Peyer's patch (tissue), 4 donors: Measurements from ENCODE around the gene STARD6. TPM values are rescaled to one million over a fixed set of nuclear protein-coding genes. Genes with fewer than 3 reads are reported as not detected.
A peak's percentile ranks its signal among the peaks of the same experiment; 100 is the strongest.

Experiments used
- DNase-seq, 3 donors: peaks; one replicate each; pipeline ENCODE4 v3.0.0-alpha.2; 2017 to 2019
- H3K27ac ChIP-seq, 4 donors: fragments of 200-600 bp; sonication (generic); one replicate each; pipeline ENCODE4 v1.5.1; 2016 to 2019
- H3K27me3 ChIP-seq, 2 donors: fragments of 200-600 bp; sonication (generic); one replicate each; pipeline ENCODE4 v1.5.1; 2019
- H3K36me3 ChIP-seq, 3 donors: fragments of 200-600 bp; sonication (generic); one replicate each; pipeline ENCODE4 v1.5.1; 2016 to 2019
- H3K4me1 ChIP-seq, 4 donors: fragments of 200-600 bp; sonication (generic); one replicate each; pipeline ENCODE4 v1.5.1; 2016 to 2019
- H3K4me3 ChIP-seq, 4 donors: fragments of 200-600 bp; sonication (generic); 1 replicate in 3 of 4; 2 replicates in 1 of 4; pipeline ENCODE4 v1.5.1; 2016 to 2019; ENCODE audit warnings: mild to moderate bottlenecking in 1 of 4
- H3K9me3 ChIP-seq, 4 donors: fragments of 200-600 bp; sonication (generic); one replicate each; pipeline ENCODE4 v1.5.1; 2016 to 2019; ENCODE audit warnings: mild to moderate bottlenecking in 1 of 4
- POLR2A ChIP-seq, 2 donors: fragments of 450-650 bp; IDR thresholded peaks; one replicate each; pipeline ENCODE4 v1.5.1; 2017; ENCODE audit warnings: antibody characterized with exemption in 2 of 2, mild to moderate bottlenecking in 2 of 2, moderate library complexity in 2 of 2
- total RNA-seq, 4 donors: library from RNA; depleted of rRNA; stranded (reverse); fragments of >200 nt; gene quantifications; one replicate each; pipeline ENCODE4 v1.1.0, GENCODE V29; 2016
- TF ChIP-seq, protein P1 (sequence below), 6 experiments: fragments of 450-650 bp in 4 of 6; fragments of 200-600 bp in 2 of 6; sonication (generic) in 1 of 6; IDR thresholded peaks; one replicate each; pipeline ENCODE4 v1.5.1; 2017 to 2019; ENCODE audit warnings: antibody characterized with exemption in 6 of 6, mild to moderate bottlenecking in 3 of 6, moderate library complexity in 1 of 6

The STARD6 gene
- total RNA-seq, 4 donors from 2014 or later: not detected

DNA sequence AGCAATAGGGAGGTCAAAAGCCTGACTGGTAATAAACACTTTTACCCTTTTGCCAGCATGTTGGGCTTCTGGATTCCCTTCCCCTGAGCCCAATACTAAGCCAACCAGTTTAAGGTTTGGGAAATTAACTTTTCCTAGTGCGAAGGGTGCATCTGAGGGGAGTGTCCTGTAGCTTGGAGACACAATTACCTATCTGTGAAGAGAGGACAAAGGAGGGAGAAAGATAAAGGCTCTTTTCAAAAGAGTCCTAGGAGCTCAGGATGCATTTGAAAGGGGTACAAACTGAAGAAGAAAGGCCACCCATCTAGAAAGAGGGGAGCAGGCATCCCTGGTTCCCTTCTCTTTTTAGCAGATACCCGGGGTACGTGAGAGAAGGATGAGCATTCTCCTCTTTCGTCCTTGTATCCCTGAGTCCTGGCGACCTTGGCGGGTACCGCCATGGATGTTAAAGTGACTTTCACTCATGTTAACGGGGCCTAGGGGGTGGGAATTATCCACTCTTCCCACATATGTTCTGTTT is 25.1 kb upstream of the STARD6 start:
- Histone ChIP-seq H3K4me3 (no peak overlapping the region), H3K9me3 (no peaks in the 10 kb centered on the region), H3K27ac (no peak overlapping the region), H3K27me3 (no peaks in the 10 kb centered on the region), H3K36me3 (no peaks in the 10 kb centered on the region), H3K4me1 (no peaks in the 10 kb centered on the region)
- TF ChIP-seq, protein P1, sequence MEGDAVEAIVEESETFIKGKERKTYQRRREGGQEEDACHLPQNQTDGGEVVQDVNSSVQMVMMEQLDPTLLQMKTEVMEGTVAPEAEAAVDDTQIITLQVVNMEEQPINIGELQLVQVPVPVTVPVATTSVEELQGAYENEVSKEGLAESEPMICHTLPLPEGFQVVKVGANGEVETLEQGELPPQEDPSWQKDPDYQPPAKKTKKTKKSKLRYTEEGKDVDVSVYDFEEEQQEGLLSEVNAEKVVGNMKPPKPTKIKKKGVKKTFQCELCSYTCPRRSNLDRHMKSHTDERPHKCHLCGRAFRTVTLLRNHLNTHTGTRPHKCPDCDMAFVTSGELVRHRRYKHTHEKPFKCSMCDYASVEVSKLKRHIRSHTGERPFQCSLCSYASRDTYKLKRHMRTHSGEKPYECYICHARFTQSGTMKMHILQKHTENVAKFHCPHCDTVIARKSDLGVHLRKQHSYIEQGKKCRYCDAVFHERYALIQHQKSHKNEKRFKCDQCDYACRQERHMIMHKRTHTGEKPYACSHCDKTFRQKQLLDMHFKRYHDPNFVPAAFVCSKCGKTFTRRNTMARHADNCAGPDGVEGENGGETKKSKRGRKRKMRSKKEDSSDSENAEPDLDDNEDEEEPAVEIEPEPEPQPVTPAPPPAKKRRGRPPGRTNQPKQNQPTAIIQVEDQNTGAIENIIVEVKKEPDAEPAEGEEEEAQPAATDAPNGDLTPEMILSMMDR (IDR thresholded peaks at IDR 0.05): no peak
- TF ChIP-seq POLR2A (IDR thresholded peaks at IDR 0.05): no peak
- DNase-seq: no peak

DNA sequence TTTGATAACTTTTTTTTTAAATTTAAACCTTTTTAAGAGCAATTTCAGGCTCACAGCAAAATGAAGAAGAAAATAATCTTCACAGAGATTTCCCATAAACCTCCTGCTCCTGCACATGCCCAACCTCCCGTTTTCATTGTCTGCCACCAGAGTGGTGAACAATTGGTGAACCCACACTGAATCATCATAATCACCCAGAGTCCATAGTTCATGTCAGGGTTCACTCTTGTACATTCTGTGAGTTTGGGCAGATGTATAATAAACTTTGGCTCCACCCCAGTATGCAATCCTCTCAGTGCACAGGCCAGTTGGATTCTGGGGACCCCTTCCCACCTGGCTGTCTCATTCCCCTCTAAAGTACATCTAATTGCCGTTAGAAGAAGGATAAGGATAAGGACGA is 24.4 kb upstream of the STARD6 start:
- Histone ChIP-seq H3K36me3 (no peaks in the 10 kb centered on the region), H3K9me3 (no peaks in the 10 kb centered on the region), H3K4me3 (no peak overlapping the region), H3K27ac (no peak overlapping the region), H3K27me3 (no peaks in the 10 kb centered on the region), H3K4me1 (no peaks in the 10 kb centered on the region)
- no peak for DNase-seq
- TF ChIP-seq POLR2A (IDR thresholded peaks at IDR 0.05): no peak
- TF ChIP-seq, protein P1 (IDR thresholded peaks at IDR 0.05): peak in 1 of 6 experiments; percentile 9

DNA sequence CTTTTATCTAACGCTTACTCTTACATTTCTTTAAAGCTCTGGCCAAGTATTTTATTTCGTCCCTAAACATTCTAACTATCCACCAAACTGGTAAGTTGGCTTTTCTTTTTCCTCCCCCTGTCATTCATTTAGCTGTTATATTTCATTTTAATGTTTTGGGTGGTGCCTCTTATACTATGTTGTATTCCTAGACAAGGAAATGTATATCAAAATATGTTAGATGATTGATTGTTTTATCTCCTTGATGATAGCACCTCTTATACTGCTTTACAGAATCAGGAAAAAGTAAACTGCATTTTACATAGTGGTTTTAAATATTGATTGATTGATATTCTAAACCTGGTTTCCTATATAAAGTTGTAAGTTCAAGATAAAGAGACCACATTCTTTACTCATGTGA is 24.0 kb upstream of the STARD6 start:
- Histone ChIP-seq H3K36me3 (no peaks in the 10 kb centered on the region), H3K27me3 (no peaks in the 10 kb centered on the region), H3K9me3 (no peaks in the 10 kb centered on the region), H3K27ac (no peak overlapping the region), H3K4me1 (no peaks in the 10 kb centered on the region), H3K4me3 (no peak overlapping the region)
- TF ChIP-seq POLR2A (IDR thresholded peaks at IDR 0.05): no peak
- TF ChIP-seq, protein P1 (IDR thresholded peaks at IDR 0.05): no peak
- DNase-seq: no peak

DNA sequence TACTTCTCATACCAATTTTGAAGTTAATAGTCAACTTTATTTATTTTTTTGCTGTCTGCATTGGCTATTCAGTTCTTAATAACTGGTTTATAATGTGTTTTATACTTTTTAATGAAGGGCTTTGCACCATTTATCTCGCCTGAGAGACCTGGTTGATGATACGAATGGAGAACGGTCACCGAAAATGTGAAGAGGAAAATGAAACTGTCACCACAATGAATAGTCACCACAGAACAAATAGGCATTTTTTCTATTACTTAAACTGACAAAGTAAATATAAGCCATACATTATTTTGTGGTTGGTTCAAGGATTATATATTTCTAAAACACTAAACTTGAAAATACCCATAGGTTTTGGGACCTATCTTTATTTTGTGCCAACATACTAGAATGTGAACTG is 20.4 kb upstream of the STARD6 start:
- no peak for DNase-seq
- Histone ChIP-seq H3K36me3 (no peaks in the 10 kb centered on the region), H3K27ac (no peak overlapping the region), H3K9me3 (no peaks in the 10 kb centered on the region), H3K27me3 (no peaks in the 10 kb centered on the region), H3K4me3 (no peak overlapping the region), H3K4me1 (no peaks in the 10 kb centered on the region)
- TF ChIP-seq POLR2A (IDR thresholded peaks at IDR 0.05): no peak
- TF ChIP-seq, protein P1 (IDR thresholded peaks at IDR 0.05): no peak

DNA sequence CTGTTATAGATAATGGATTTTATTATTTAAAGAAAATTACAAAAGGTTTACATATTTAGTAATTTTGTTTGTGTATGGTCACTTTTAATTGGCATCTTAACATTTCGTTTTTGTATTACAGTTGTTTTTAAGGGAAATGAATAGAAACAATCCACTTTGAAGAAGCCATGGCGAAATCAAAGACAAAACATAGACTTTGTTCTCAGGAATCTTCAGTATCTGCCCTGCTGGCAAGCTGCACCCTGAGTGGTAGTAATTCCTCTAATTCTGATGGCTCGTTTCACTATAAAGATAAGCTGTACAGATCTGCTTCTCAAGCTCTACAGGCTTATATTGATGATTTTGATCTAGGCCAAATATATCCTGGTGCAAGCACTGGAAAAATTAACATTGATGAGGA is 2.7 kb upstream of the STARD6 start:
- H3K27me3 ChIP-seq: no peaks in the 10 kb centered on the region
- H3K36me3 ChIP-seq: no peaks in the 10 kb centered on the region
- DNase-seq: no peak
- peaks cover 0 to 7% (median 0%) of the 10 kb centered on the region in 4 donors for H3K4me1 ChIP-seq
- no peak overlapping the region for H3K4me3 ChIP-seq
- no peak for TF ChIP-seq POLR2A (IDR thresholded peaks at IDR 0.05)
- TF ChIP-seq, protein P1 (IDR thresholded peaks at IDR 0.05): no peak
- H3K9me3 ChIP-seq: no peaks in the 10 kb centered on the region
- H3K27ac ChIP-seq: no peak overlapping the region

DNA sequence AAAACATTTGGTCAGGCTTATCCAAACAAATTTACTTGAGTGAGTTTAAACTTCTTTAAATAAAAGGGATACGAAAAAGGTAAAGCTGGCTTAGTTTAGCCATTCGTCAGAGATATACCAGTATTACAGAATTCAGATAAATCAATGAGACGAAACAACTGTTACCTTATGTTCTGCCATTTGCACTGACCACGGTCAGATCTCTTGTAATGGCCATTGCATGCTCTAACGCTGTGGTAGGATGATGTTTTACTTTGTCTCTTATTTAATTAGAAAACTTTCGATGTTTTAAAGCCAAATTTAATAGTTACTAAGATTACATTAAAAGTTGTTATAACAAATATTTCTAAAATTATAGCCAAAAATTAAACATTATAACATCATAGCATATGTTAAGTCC is 1.6 kb upstream of the STARD6 start:
- no peaks in the 10 kb centered on the region for H3K9me3 ChIP-seq
- H3K36me3 ChIP-seq: no peaks in the 10 kb centered on the region
- no peak overlapping the region for H3K27ac ChIP-seq
- DNase-seq: no peak
- H3K4me3 ChIP-seq: peak overlapping the region in 1 of 4 donors; percentile 54
- TF ChIP-seq, protein P1 (IDR thresholded peaks at IDR 0.05): no peak
- no peak for TF ChIP-seq POLR2A (IDR thresholded peaks at IDR 0.05)
- H3K27me3 ChIP-seq: no peaks in the 10 kb centered on the region
- H3K4me1 ChIP-seq: peaks cover 0 to 7% (median 0%) of the 10 kb centered on the region in 4 donors
